ENCODE data around the gene SORL1. TPM values are rescaled to one million over a fixed set of nuclear protein-coding genes. Genes with fewer than 3 reads are reported as not detected.

SORL1 gene
- total and polyA plus RNA-seq, 2 donors from 2014 or later: 15.2 to 74.2 TPM

DNA sequence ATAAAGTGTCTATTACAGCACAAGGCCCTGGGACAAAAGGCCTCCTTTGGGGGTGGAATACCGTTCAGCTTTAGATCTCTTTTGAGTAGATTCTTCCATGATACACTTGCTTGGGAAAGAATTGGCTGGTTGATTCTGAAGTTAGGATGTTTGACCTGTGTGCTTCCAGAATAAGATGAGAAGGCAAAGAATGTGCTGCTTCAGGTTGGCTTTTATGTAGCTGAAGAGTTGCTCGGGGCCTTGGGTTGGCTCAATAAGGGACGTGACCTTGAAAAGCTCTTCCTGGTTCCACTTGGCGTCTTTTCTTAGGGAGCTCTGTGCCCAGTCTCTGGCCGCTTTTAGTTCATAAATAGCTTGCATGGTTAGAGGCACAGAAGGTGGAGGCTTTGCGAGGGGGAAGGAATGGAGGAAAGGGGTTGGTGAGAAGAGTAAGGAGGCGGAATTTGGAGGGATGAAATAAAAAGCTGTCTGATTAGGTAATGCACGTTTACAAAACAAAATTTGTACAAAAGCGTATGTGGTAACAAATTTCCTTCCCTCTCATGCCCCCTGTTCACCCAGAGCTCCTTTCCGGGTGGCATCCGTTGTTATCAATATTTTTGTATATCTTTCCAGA, 4.8 kb downstream of the SORL1 start:
- Histone ChIP-seq H3K27ac (ENCODE audit: low read depth in 2 of 2, low read length in 2 of 2) (peak overlapping the region in 1 of 2 donors; percentile 33), H3K9ac (ENCODE audit: low read length in 3 of 3) (no peak overlapping the region), H3K27me3 (ENCODE audit: control insufficient read depth, insufficient read depth, low read length) (no peaks in the 10 kb centered on the region), H3K4me1 (ENCODE audit: control insufficient read depth in 2 of 3, insufficient read depth in 2 of 3, low read depth in 1 of 3, low read length in 3 of 3) (peaks cover 0 to 5% (median 3%) of the 10 kb centered on the region in 3 donors), H3K36me3 (ENCODE audit: control insufficient read depth in 2 of 3, insufficient read depth in 3 of 3, low read length in 3 of 3) (no peaks in the 10 kb centered on the region), H3K9me3 (ENCODE audit: control insufficient read depth in 2 of 3, insufficient read depth in 1 of 3, low read length in 3 of 3) (no peaks in the 10 kb centered on the region), H3K4me3 (ENCODE audit: low read length in 3 of 3) (no peak overlapping the region)
- intact Hi-C loops (cut with DNase I): loop anchor here (10.0 kb wide), 1 partner anchor 122 kb away; no protein-coding TSS in a partner anchor
- DNase-seq: peak in 1 of 5 donors; percentile 11
- no peak for FAIRE-seq
- TF ChIP-seq, protein P1, sequence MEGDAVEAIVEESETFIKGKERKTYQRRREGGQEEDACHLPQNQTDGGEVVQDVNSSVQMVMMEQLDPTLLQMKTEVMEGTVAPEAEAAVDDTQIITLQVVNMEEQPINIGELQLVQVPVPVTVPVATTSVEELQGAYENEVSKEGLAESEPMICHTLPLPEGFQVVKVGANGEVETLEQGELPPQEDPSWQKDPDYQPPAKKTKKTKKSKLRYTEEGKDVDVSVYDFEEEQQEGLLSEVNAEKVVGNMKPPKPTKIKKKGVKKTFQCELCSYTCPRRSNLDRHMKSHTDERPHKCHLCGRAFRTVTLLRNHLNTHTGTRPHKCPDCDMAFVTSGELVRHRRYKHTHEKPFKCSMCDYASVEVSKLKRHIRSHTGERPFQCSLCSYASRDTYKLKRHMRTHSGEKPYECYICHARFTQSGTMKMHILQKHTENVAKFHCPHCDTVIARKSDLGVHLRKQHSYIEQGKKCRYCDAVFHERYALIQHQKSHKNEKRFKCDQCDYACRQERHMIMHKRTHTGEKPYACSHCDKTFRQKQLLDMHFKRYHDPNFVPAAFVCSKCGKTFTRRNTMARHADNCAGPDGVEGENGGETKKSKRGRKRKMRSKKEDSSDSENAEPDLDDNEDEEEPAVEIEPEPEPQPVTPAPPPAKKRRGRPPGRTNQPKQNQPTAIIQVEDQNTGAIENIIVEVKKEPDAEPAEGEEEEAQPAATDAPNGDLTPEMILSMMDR (IDR thresholded peaks at IDR 0.05; ENCODE audit: borderline replicate concordance, extremely low read depth, insufficient read depth): no peak

DNA sequence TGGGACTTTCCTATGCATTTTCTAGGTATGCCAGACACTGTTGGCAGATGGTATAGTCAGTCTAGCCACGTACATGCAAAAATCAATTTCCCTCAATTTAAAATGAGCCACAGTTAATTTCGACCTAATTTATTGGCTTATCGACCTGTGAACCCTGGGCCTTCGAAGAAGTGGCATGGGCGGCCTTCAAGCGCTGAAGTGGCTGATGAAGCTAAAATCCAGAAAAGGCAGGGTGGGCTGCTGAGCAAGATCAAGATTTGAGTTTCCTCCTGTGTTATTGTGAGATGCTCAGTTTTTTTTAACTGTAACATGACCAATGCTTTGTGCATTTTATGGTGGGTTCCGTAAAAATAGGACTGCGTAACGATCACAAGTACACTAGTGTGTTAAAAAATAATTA, 6.4 kb downstream of the SORL1 start:
- Histone ChIP-seq H3K27me3 (ENCODE audit: control insufficient read depth, insufficient read depth, low read length) (no peaks in the 10 kb centered on the region), H3K4me3 (ENCODE audit: low read length in 3 of 3) (no peak overlapping the region), H3K9ac (ENCODE audit: low read length in 3 of 3) (no peak overlapping the region), H3K4me1 (ENCODE audit: control insufficient read depth in 2 of 3, insufficient read depth in 2 of 3, low read depth in 1 of 3, low read length in 3 of 3) (peaks cover 0 to 5% (median 3%) of the 10 kb centered on the region in 3 donors), H3K36me3 (ENCODE audit: control insufficient read depth in 2 of 3, insufficient read depth in 3 of 3, low read length in 3 of 3) (no peaks in the 10 kb centered on the region), H3K27ac (ENCODE audit: low read depth in 2 of 2, low read length in 2 of 2) (no peak overlapping the region), H3K9me3 (ENCODE audit: control insufficient read depth in 2 of 3, insufficient read depth in 1 of 3, low read length in 3 of 3) (no peaks in the 10 kb centered on the region)
- intact Hi-C loops (cut with DNase I): loop anchor here (10.0 kb wide), 1 partner anchor 124 kb away; no protein-coding TSS in a partner anchor
- DNase-seq (no peak), FAIRE-seq (no peak)
- TF ChIP-seq, protein P1 (IDR thresholded peaks at IDR 0.05; ENCODE audit: borderline replicate concordance, extremely low read depth, insufficient read depth): no peak

DNA sequence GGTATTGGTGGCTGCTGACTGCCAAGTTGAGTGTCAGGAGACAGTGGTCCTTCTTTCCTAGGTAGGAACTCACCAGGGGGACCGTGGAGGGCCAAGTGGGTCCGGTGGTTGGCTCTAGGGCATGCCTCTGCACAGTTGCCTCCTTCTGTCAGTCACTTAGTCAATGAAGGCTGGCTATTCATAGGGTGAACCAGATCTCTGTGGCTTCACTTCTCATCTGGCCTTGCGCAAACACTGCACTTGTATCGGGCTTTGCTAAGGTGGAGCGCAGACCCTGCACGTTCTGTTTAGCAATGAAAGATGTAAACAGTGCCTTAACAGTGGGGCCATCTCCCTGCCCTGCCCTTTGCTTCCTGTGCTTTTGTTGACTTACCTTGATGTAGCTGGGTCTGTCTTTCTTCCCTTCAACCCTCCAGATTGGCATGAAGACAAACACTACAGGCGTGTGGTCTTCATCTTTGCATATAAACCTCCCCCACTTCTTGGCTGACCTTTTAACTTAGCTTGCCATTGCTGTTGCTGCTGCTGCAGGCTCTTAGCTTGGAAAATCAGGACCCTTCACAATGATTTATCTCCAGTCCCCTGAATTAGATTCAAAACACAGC, 7.4 kb downstream of the SORL1 start:
- H3K4me3 ChIP-seq (ENCODE audit: low read length in 3 of 3): no peak overlapping the region
- TF ChIP-seq, protein P1 (IDR thresholded peaks at IDR 0.05; ENCODE audit: borderline replicate concordance, extremely low read depth, insufficient read depth): no peak
- intact Hi-C loops (cut with DNase I): loop anchor here (10.0 kb wide), 1 partner anchor 125 kb away; no protein-coding TSS in a partner anchor
- H3K36me3 ChIP-seq (ENCODE audit: control insufficient read depth in 2 of 3, insufficient read depth in 3 of 3, low read length in 3 of 3): no peaks in the 10 kb centered on the region
- FAIRE-seq (no peak), DNase-seq (peak in 2 of 5 donors; percentile 51 to 61)
- H3K27me3 ChIP-seq (ENCODE audit: control insufficient read depth, insufficient read depth, low read length): no peaks in the 10 kb centered on the region
- no peak overlapping the region for H3K9ac ChIP-seq (ENCODE audit: low read length in 3 of 3)
- no peaks in the 10 kb centered on the region for H3K9me3 ChIP-seq (ENCODE audit: control insufficient read depth in 2 of 3, insufficient read depth in 1 of 3, low read length in 3 of 3)
- H3K27ac ChIP-seq (ENCODE audit: low read depth in 2 of 2, low read length in 2 of 2): no peak overlapping the region
- peaks cover 0 to 7% (median 3%) of the 10 kb centered on the region in 3 donors for H3K4me1 ChIP-seq (ENCODE audit: control insufficient read depth in 2 of 3, insufficient read depth in 2 of 3, low read depth in 1 of 3, low read length in 3 of 3)
